Fibroblast of villous mesenchyme (primary cell): ENCODE measurements around the gene GALNT10. TPM values are rescaled to one million over a fixed set of nuclear protein-coding genes. Genes with fewer than 3 reads are reported as not detected.

ENCODE experiments used
- DNase-seq: peaks from one replicate; pipeline ENCODE4 v3.0.0-alpha.2; 2010; ENCODE audit warnings: low read depth
- H3K4me3 ChIP-seq: 2 replicates; pipeline ENCODE4 v1.5.1; 2011; ENCODE audit warnings: low read depth, mild to moderate bottlenecking, low read length
- CTCF ChIP-seq: IDR thresholded peaks from 2 replicates; pipeline ENCODE4 v1.5.1; 2012; ENCODE audit warnings: low read depth, mild to moderate bottlenecking, low read length; ENCODE audit not compliant: insufficient read depth
- total RNA-seq: library from RNA; depleted of rRNA; stranded (reverse); fragments of >200 nt; gene quantifications from 2 replicates; pipeline ENCODE4 v1.2.3, GENCODE V29; 2012

Gene GALNT10
- total RNA-seq, 1 donor, result 40.6 TPM

GRCh38 chr5:154220625-154221024 is 30.1 kb downstream of the GALNT10 start:
- DNase-seq, result peak; percentile 63
- H3K4me3 ChIP-seq, result no peak overlapping the region
- TF ChIP-seq CTCF, result no peak

- no peak overlapping the region for H3K4me3 ChIP-seq
- no peak for TF ChIP-seq CTCF
- peak; percentile 92 for DNase-seq
Observed at GRCh38 chr5:154221371-154221896, 30.9 kb downstream of the GALNT10 start.

- TF ChIP-seq CTCF, result no peak
- no peak overlapping the region for H3K4me3 ChIP-seq
- DNase-seq, result no peak
Observed at GRCh38 chr5:154222414-154222813, 31.9 kb downstream of the GALNT10 start.

- DNase-seq, result no peak
- no peak for TF ChIP-seq CTCF
Observed at GRCh38 chr5:154223320-154223719, 32.8 kb downstream of the GALNT10 start.

GRCh38 chr5:154227090-154227489 is 36.6 kb downstream of the GALNT10 start:
- no peak for TF ChIP-seq CTCF
- no peak for DNase-seq
- no peak overlapping the region for H3K4me3 ChIP-seq

More at GRCh38 chr5:154223320-154223719, 32.8 kb downstream of the GALNT10 start:
- no peak overlapping the region for H3K4me3 ChIP-seq

DNA sequence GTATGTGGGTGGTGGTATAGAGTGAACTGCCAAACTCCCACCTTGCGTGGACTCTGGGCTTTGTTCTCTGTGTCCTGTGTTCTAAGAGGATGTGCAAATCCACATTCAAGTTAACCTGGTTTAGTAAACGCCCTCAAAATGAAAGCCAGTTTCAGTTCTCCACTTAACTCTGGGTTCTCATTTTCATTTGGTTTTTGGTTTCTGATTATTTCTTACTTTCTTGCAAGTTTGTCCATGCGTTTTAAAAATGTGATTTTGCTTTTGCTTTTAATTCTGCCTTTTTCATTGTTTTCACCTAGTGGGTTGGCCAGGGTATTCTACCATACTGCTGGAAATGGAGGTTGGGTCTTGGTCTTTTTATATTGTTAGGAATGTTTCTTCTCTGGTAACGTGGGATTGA is 38.2 kb downstream of the GALNT10 start:
- no peak for DNase-seq
- TF ChIP-seq CTCF, result no peak
- no peak overlapping the region for H3K4me3 ChIP-seq

DNA sequence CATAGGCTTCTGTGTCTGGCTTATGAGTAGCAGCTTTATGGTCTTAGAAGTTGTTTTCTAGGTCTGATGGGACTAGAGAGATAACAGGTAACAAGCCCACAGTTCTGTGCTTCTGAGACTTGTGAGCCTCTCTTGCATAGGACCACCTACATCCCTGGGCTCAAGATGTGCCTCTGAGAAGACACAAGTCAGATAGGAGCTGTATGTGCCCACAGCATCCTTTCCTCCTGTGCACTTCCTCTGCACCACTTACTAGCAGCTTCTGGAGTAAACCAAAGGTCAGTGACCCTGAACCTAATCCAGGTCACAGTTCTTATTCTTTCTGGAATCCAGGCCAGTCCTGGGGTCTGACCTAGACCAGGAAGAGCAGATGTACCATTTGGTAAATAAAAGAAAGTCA is 40.0 kb downstream of the GALNT10 start:
- DNase-seq, result no peak
- H3K4me3 ChIP-seq, result no peak overlapping the region
- TF ChIP-seq CTCF, result no peak
